ENCODE results near the gene SERPINA4.
A peak's percentile ranks its signal among the peaks of the same experiment; 100 is the strongest.

SERPINA4 gene

DNA sequence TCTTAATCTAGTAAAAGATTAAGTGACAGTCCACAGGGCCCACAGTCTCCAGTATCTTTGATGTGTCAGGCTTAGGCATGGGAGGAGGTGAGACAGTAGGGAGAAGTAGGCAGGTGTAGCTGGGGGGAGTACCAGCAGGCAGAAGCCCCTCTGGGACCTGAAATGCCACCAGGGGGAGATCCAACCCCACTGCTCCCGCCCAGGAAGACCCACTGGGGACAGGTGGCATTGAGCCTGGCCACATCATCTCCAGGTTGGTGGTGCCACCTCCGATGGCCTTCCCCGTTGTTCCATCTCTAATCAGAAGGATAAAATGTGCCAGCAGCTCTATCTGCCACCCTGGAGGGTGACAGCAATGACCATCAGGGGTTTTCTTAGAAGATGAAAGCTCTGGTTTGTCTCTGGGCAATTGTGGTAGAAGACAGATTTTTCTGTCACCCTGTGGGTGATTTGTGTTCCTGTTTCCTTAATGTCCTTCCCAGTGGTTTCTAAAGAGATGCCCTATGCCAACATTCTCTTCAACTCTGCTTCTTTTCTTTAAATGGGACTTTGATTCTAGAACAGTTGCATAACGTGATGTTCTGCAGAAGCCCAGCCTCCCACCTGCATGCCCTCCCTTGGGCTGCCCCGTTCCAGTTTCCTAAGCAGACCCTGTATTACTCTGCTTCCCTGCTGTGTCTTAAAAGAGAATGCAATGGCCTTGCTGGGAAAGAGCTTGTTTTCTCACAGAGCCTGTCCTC is 39.7 kb upstream of the SERPINA4 start:
- no peak overlapping the region for H3K27ac ChIP-seq
- TF ChIP-seq CTCF (conservative IDR thresholded peaks at IDR 0.05): no peak

DNA sequence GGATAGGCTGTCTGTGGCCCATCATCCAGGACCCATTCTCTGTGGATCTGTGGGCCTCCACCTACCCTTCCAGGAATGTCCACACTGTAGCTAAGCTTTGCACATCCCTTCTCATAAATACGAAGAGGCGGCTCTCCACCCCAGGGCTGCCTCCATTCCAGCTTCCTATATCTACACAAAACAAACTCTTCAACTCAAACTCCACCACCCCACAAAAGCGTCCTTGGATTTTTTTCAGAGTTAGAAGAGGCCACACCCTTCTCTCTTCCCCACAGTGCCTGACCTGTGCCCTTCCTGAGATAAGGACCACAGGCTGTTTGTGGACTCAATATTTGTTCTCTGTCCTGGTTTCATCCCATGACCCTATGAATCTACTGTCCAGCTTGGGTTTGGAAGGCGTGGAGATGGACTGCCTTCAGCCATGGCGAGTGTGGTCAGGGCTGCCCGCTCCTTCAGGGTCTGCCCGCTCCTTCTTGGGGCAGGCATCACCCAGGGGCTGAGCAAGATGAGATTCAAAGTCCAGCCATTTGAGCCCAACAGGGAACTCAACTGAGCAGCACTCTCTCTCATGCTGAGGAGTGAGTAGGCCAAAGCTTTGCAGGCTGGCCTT is 39.0 kb upstream of the SERPINA4 start:
- no peak for TF ChIP-seq CTCF (conservative IDR thresholded peaks at IDR 0.05)
- H3K27ac ChIP-seq: no peak overlapping the region

DNA sequence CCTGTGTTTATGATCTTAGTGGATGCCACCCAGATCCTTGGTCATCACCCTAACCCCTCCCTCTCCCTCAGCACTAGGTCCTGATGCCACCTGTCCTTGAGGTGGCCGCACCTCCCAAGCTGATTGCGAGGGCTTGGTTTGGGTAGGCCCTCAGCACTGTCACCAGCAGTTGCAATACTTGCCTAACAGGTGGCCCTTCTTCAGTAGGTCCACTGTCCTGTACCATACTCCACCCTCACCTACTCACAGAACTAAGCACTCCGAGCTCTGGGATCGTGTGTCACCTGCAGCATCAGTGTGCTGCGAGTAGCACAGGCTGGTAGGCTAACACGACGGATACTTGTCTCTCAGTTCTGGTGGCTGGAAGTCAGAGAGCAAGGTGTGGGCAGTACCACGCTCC is 38.0 kb upstream of the SERPINA4 start:
- TF ChIP-seq CTCF (conservative IDR thresholded peaks at IDR 0.05): no peak
- H3K27ac ChIP-seq: no peak overlapping the region

- no peak overlapping the region for H3K27ac ChIP-seq
- TF ChIP-seq CTCF (conservative IDR thresholded peaks at IDR 0.05): no peak
These were observed 37.1 kb upstream of the SERPINA4 start for GRCh38 chr14:94524093-94524492.

GRCh38 chr14:94531187-94531586 is 30.1 kb upstream of the SERPINA4 start:
- TF ChIP-seq CTCF (conservative IDR thresholded peaks at IDR 0.05): no peak
- peak overlapping the region; percentile 85 for H3K27ac ChIP-seq

- H3K27ac ChIP-seq: peak overlapping the region; percentile 85
- TF ChIP-seq CTCF (conservative IDR thresholded peaks at IDR 0.05): no peak
These were observed 28.8 kb upstream of the SERPINA4 start for GRCh38 chr14:94532447-94532846.

DNA sequence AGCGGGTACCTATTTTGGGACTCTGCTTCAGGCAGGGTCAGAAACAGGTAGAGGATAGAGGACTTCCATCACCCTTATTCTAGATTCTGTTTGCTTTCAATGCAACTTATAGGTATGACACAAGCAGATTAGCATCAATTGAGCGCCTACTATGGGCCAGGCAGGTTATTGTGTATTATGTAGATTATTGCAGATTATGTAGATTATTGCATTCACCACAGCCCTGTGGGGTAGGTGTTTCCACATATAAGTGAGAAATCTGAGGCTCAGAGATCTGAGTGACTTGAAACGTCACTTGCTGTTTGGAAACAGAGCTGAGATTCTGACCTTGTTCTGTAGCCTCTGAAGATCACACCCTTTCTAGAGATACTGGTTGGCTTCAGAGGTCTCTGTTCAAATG is 25.7 kb upstream of the SERPINA4 start:
- no peak overlapping the region for H3K27ac ChIP-seq
- TF ChIP-seq CTCF (conservative IDR thresholded peaks at IDR 0.05): no peak
